Measurements from ENCODE around the gene CUX1. TPM values are rescaled to one million over a fixed set of nuclear protein-coding genes. Genes with fewer than 3 reads are reported as not detected.
"Not testable (repeated sequence)": the region's sequence is repeated elsewhere in the genome, so short reads cannot be mapped to it uniquely, and the experiment has no call there.

The CUX1 gene
- total RNA-seq, 3 donors from 2014 or later: 35.1 to 54.4 (median 41.1) TPM

- Histone ChIP-seq H3K27me3 (no peaks in the 10 kb centered on the region), H3K27ac (no peak overlapping the region), H3K4me1 (no peaks in the 10 kb centered on the region), H3K9me3 (no peaks in the 10 kb centered on the region), H3K36me3 (no peaks in the 10 kb centered on the region), H3K4me3 (no peak overlapping the region)
- intact Hi-C loops (cut with DNase I; ENCODE audit: low total_unique reads): no loop called here
- no peak for DNase-seq (ENCODE audit: low spot score in 2 of 2)
- TF ChIP-seq POLR2AphosphoS5 (IDR thresholded peaks at IDR 0.05) (no peak), POLR2A (IDR thresholded peaks at IDR 0.05) (no peak), CTCF (IDR thresholded peaks at IDR 0.05) (no peak)
Observed at GRCh38 chr7:101919363-101920115, 102.1 kb downstream of the CUX1 start.

GRCh38 chr7:101921061-101921460 lies 103.6 kb downstream of the CUX1 start:
- TF ChIP-seq CTCF (IDR thresholded peaks at IDR 0.05) (no peak), POLR2AphosphoS5 (IDR thresholded peaks at IDR 0.05) (no peak), POLR2A (IDR thresholded peaks at IDR 0.05) (no peak)
- intact Hi-C loops (cut with DNase I; ENCODE audit: low total_unique reads): no loop called here

GRCh38 chr7:101921546-101922489 lies 104.4 kb downstream of the CUX1 start:
- intact Hi-C loops (cut with DNase I; ENCODE audit: low total_unique reads): loop anchor here (1.0 kb wide), 1 partner anchor 18 kb away; no protein-coding TSS in a partner anchor

More at GRCh38 chr7:101921061-101921460, 103.6 kb downstream of the CUX1 start:
- Histone ChIP-seq H3K9me3 (no peaks in the 10 kb centered on the region), H3K4me3 (no peak overlapping the region), H3K36me3 (no peaks in the 10 kb centered on the region), H3K27me3 (no peaks in the 10 kb centered on the region), H3K27ac (no peak overlapping the region), H3K4me1 (no peaks in the 10 kb centered on the region)
- no peak for DNase-seq (ENCODE audit: low spot score in 2 of 2)

GRCh38 chr7:101922631-101923601 lies 105.5 kb downstream of the CUX1 start:
- Histone ChIP-seq H3K36me3 (no peaks in the 10 kb centered on the region), H3K4me3 (no peak overlapping the region), H3K9me3 (no peaks in the 10 kb centered on the region), H3K27ac (no peak overlapping the region), H3K4me1 (no peaks in the 10 kb centered on the region), H3K27me3 (no peaks in the 10 kb centered on the region)
- DNase-seq (ENCODE audit: low spot score in 2 of 2): peak in 1 of 2 donors; percentile 12
- intact Hi-C loops (cut with DNase I; ENCODE audit: low total_unique reads): loop anchor here (1.0 kb wide), 1 partner anchor 19 kb away; no protein-coding TSS in a partner anchor
- TF ChIP-seq POLR2AphosphoS5 (IDR thresholded peaks at IDR 0.05): no peak
- no peak for TF ChIP-seq POLR2A (IDR thresholded peaks at IDR 0.05)
- TF ChIP-seq CTCF (IDR thresholded peaks at IDR 0.05): no peak

More at GRCh38 chr7:101921546-101922489, 104.4 kb downstream of the CUX1 start:
- H3K4me1 ChIP-seq; H3K9me3 ChIP-seq; H3K27ac ChIP-seq; H3K4me3 ChIP-seq; DNase-seq (ENCODE audit: low spot score in 2 of 2); H3K27me3 ChIP-seq; H3K36me3 ChIP-seq: not testable (repeated sequence)

- H3K4me3 ChIP-seq: no peak overlapping the region
- H3K4me1 ChIP-seq: no peaks in the 10 kb centered on the region
- peak in 1 of 2 donors; percentile 34 for DNase-seq (ENCODE audit: low spot score in 2 of 2)
- intact Hi-C loops (cut with DNase I; ENCODE audit: low total_unique reads): no loop called here
- H3K36me3 ChIP-seq: no peaks in the 10 kb centered on the region
- no peaks in the 10 kb centered on the region for H3K27me3 ChIP-seq
- no peaks in the 10 kb centered on the region for H3K9me3 ChIP-seq
- no peak overlapping the region for H3K27ac ChIP-seq
- TF ChIP-seq POLR2AphosphoS5 (IDR thresholded peaks at IDR 0.05) (no peak), POLR2A (IDR thresholded peaks at IDR 0.05) (no peak), CTCF (IDR thresholded peaks at IDR 0.05) (no peak)
Observed at GRCh38 chr7:101923602-101923985, 106.2 kb downstream of the CUX1 start.

Measured in breast epithelium (tissue), 4 donors.